Measurements from ENCODE around the gene PRDX1. TPM values are rescaled to one million over a fixed set of nuclear protein-coding genes. Genes with fewer than 3 reads are reported as not detected.

The PRDX1 gene
- total and polyA plus RNA-seq, 2 of the 8 experiments (the other 6 are each of a cell fraction or from before 2014, with no cell fraction given), result 1,165 to 1,418 TPM

GRCh38 chr1:45544530-45544929, 22.8 kb upstream of the PRDX1 start (continued):
- TF ChIP-seq TCF12 (IDR thresholded peaks at IDR 0.05; ENCODE audit: low read depth, low read length) (no peak), GTF2F1 (IDR thresholded peaks at IDR 0.05; ENCODE audit: borderline replicate concordance, low read depth, low read length) (no peak)

Data from H1 (cell line).